Activated naive CD4-positive, alpha-beta T cell treated with anti-CD3 and anti-CD28 coated beads, Interleukin-2, amount 50 U/mL, for 16 hours (primary cell): ENCODE results near the gene MSLN.
"Not testable (repeated sequence)": the region's sequence is repeated elsewhere in the genome, so short reads cannot be mapped to it uniquely, and the experiment has no call there.

ENCODE experiments used
- DNase-seq: peaks from one replicate; pipeline ENCODE4 v3.0.0-alpha.2; 2020

The MSLN gene

GRCh38 chr16:735982-736453 lies 24.5 kb upstream of the MSLN start:
- DNase-seq = peak; percentile 27

- DNase-seq = no peak
These were observed 23.5 kb upstream of the MSLN start for GRCh38 chr16:736936-737481.

- DNase-seq = no peak
These were observed 20.7 kb upstream of the MSLN start for GRCh38 chr16:739560-740458.

GRCh38 chr16:740459-740763 lies 20.1 kb upstream of the MSLN start:
- no peak for DNase-seq

- DNase-seq = peak; percentile 88
These were observed 19.6 kb upstream of the MSLN start, which contains the start of gene CIAO3 for GRCh38 chr16:740764-741505. Gene CIAO3 (minus strand): TSS chr16:740997. CDS start chr16:740985, 12 bp downstream.

GRCh38 chr16:741986-742629 lies 18.4 kb upstream of the MSLN start:
- no peak for DNase-seq

GRCh38 chr16:742894-743293 lies 17.6 kb upstream of the MSLN start:
- DNase-seq = not testable (repeated sequence)

- DNase-seq = no peak
These were observed 16.6 kb upstream of the MSLN start for GRCh38 chr16:743794-744500.

GRCh38 chr16:745739-746138 lies 14.8 kb upstream of the MSLN start:
- no peak for DNase-seq

- DNase-seq = no peak
These were observed 13.9 kb upstream of the MSLN start for GRCh38 chr16:746637-747036.

GRCh38 chr16:747978-748746 lies 12.4 kb upstream of the MSLN start:
- no peak for DNase-seq

- no peak for DNase-seq
These were observed 11.5 kb upstream of the MSLN start for GRCh38 chr16:749010-749409.

- DNase-seq = no peak
These were observed 10.0 kb upstream of the MSLN start for GRCh38 chr16:750485-750884.

- no peak for DNase-seq
These were observed 9.2 kb upstream of the MSLN start for GRCh38 chr16:751152-752006.

- DNase-seq = no peak
These were observed 8.6 kb upstream of the MSLN start for GRCh38 chr16:752007-752312.

GRCh38 chr16:754121-754607 lies 6.4 kb upstream of the MSLN start:
- not testable (repeated sequence) for DNase-seq

GRCh38 chr16:754656-755055 lies 5.9 kb upstream of the MSLN start:
- DNase-seq = no peak

- no peak for DNase-seq
These were observed 4.1 kb upstream of the MSLN start for GRCh38 chr16:756428-756827.

- DNase-seq = no peak
These were observed 1.2 kb upstream of the MSLN start for GRCh38 chr16:759110-759910.

- no peak for DNase-seq
These were observed 469 bp upstream of the MSLN start for GRCh38 chr16:760065-760464.
